NCI-H1105 treated with DMSO at 0.1 percent for 48 hours (cell line): Measurements from ENCODE around the gene TMX3.
A peak's percentile ranks its signal among the peaks of the same experiment; 100 is the strongest.

Experiments used
- DNase-seq: peaks from one replicate; lab custom pipeline; 2025; lab: John Stamatoyannopoulos, UW

The TMX3 gene

DNA sequence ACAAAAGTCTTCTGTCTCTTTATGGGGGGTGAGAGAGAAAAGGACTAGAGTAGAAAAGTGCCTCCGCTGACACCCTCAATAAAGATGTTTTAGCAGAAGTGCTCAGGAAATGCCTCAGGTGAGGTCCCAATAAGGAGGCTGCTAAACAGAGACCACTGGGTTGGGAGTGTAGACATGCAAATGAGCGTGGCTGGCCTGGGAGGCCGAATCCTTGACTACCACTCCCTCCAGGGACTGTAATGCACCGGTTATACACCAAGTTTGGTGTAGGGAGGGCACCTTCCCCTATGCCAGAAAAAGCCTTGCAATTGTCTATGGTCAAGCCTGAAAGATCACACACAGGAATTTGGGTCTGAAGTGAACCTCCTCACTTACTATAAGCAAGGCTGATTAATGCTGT is 1.8 kb downstream of the TMX3 start:
- DNase-seq, result no peak

DNA sequence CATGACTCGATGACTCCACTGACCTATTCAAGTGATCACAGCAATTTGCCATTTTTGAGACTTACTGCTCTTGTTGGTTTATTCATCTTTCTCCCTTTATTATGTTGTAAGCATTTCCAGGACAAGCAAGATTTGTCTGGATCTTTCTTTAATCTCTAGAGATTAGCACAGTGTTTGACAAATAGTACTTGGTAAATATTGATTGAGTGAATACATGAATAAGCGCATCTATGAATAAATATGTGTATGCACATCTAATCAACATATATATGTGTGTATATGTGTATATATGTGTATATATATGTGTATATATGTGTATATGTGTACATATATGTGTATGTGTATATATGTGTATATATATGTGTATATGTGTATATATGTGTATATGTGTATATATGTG is 7.3 kb downstream of the TMX3 start:
- DNase-seq, result no peak

DNA sequence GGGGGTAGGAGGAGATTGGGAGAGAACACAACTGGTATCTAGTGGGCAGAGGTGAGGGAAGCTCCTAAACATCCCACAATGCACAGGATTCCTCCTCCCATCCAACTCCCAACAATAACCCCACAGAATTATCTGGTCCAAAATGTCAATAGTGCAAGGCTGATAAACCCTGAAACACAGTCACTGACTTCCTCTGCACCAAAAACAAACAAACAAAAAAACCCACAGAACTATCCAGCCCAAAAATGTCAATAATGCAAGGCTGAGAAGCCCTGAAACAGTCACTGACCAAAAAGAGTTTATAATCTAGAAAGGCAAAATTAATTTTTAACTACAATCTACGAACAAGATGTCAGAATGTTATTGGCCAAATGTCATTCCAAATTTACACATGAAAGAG is 9.8 kb downstream of the TMX3 start:
- no peak for DNase-seq

DNA sequence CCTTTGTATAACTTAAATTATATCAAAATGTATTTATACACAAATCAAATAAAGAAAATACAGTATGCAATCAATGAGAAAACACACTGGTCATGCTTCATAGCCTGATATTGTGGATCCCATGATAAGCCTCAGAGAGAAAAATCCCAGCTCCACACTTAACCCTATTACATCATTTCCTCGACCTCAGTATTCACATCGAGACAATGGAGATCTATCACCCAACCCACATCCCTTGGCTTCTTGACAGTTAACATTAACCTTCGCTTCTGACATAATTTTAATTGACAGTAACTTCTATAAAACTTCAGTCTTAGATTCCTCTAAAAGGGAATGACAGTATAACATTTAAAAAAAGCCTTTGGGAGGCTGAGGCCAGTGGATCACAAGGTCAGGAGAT is 11.6 kb downstream of the TMX3 start:
- DNase-seq, result no peak

DNA sequence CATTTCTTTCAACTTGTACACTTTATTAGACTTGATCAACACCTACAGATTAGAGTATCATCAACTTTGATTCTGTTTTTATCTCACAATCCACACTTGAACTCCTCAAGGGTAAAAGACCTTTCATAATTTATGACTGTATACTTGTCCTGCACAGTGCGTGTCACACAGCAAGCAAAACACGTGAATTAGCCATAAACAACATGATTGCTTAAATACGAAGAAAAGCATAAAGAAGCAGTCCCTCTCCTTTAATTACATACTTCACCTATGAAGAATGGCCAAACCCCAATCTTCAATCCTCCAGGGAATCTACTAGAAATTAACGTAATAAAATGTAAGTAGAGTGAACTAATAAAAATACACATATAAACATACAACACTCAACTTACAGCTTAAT is 13.6 kb downstream of the TMX3 start:
- DNase-seq, result no peak

DNA sequence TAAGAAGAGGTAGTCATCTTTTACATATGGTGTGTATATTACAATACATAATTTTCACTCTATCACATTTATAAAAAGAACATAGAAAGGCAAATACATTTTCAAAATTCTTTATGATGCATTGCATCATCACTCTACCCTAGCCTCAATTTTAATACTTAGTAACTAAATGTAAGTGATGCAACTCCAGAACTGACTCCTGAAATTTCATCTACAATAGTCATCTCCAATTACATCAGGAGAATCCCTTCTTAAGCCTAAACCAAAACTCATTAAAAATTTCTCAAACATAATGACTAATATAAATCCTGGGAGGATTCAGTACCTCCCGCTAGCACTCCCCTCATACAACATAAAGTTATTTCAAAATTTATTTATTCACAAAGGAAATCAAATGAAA is 15.9 kb downstream of the TMX3 start:
- DNase-seq, result no peak

DNA sequence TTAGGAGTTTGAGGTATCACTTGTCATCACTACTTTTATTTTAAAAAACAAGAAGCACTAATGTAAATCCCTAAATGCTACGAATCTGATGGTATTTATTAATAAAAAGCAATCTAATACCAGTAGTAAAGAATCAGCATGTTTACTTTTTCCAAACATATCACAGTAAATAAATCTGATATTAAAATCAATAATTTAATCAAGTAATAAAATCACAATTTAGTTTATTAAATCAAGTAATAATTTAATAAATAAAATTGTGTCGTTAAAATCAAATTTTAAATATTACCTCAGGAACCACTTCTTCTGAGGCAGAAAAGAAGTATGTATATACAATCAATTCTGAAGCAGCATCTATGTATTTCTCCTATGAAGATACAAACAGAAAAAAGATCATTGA is 18.0 kb downstream of the TMX3 start:
- DNase-seq, result no peak

DNA sequence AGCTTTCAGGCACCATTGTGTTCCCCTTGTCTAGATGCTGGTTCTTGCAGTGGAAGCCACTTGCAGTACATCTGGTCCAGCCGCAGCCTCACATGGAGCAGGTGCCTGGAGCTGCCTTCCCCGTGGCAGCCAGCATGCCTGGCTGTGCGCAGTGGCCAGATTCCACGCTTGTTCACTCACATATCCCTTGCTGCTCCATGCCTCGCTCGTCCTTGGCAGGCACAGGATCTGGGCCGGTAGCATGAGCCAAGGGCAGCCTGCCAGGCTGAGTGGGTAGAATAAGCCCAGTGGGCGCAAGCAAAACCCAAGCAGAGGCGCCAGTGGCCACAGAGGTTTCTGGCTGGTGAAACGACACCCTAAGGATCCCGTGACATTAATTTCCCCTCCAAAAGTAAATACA is 20.6 kb downstream of the TMX3 start:
- no peak for DNase-seq

DNA sequence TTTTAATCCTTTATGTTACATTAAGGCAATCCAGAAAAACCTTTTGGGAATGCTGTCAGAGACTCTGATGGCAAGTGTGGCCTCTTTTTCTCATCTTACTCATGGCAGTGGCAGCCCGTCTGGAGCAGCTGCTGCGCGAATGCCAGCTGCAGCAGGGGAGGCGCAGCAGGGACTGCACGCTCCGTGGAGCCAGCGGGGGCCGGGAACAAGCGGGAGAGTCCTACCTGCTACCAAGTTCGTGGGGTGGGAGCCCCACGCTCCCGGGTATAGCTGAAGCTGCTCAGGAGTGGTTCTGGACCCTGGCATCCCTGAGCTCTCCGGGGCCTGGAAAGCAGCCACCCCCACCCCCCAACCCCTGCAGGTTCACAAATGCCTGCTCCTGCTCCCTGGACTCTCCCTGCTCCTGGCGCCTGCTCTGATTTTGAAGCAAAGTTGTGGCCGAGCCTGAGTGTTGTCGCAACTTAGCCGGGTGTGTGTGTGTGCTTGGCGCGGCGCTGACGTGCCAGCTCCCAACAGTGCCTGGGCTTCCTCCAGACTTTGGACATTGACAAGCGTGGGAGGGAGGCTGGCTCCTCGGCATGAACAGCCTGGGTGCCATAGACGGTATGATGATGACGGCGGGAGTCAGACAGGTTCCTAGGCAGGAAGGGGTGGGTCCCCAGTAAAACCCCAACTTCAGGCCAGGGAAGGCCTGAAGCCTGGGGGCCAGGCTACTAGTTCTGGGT is 21.7 kb downstream of the TMX3 start:
- DNase-seq, result no peak

DNA sequence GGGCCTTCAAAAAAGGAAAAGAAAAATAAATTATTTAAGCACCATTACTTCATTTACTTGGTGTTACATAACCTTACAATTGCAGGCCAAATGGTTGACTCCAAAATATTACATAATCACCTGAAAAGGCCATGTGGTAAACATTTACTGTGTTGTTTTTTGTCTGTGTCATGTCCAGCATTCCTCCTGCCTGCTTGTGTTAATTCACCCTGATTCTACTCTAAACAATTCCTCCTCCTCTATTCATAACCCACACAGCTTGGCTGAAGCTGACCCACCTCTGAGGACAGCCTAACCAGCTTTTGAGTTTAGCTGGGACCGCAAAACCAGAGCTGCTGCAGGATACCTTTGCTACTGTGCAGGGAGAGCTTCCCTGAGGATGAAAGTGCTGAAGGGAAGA is 35.4 kb downstream of the TMX3 start:
- no peak for DNase-seq

DNA sequence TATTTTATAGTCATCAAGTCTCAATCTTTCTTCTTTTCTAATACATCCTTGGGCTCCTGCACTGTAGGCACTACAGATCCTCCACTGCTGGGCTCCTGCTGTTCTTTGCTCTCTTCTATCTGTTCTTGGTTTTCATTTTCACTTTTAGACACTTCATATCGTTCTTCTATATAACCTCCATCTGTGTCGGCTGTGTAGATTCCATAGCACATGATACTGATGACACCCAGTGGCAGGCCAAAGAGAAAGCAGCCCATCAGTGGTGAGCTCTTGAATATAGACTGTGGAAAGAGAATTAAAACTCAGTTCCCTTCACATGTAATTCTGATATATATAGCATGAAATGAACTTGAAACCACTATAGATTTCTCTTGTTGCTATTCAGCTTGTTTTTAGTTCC is 38.0 kb downstream of the TMX3 start:
- peak; percentile 4 for DNase-seq

DNA sequence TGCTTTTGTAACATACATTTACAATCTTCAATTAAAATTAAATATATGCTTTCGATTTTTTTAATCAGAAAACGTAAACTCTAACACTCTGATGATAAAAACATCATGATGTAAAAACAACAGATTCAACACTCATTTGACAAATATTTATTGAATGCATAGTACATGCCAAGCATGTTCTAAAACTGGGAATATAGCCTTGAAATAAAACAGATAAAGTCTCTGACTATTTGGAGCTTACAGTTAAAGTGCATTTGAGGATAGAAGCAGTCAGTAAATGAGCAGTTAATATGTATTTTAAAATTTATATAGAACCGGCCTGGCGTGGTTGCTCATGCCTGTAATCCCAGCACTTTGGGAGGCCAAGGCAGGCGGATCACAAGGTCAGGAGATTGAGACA is 47.8 kb downstream of the TMX3 start:
- DNase-seq, result no peak

DNA sequence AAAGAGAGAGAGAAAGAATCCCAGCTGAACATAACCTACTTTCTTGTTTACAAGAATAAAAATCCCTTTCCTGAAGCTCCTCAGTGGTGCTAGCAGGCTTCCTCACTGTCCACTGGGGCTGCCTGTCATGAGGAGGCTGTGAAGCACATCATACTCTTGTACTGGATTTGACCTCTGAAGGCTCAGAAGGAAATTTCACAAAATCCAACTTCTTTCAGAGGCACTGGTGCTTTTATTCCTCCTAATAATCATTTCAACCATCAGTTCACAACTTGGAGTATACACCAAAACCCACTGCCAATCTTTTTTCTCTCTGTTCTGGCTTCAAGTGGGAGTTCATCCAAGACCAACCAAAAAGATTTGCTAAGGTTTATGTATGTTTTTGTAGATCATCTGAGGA is 48.5 kb downstream of the TMX3 start:
- no peak for DNase-seq

DNA sequence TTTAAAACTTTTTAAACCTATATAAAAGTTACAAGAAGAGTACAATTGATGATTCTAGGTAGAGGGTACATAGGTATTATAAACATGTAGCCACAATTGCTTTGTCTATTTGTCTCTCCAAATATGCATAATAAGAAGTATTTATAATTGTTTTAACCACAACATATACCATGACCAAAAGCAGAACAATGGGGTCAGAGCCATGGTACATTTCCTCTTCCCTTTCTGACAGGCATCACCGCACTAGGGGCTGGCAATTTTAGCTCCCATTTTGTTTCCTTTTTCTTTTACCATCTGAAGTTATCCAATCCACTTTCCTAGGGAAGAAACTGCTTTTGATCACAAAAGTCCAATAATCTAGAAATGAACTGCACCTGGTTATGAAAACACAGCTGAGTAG is 49.3 kb downstream of the TMX3 start:
- DNase-seq, result no peak

DNA sequence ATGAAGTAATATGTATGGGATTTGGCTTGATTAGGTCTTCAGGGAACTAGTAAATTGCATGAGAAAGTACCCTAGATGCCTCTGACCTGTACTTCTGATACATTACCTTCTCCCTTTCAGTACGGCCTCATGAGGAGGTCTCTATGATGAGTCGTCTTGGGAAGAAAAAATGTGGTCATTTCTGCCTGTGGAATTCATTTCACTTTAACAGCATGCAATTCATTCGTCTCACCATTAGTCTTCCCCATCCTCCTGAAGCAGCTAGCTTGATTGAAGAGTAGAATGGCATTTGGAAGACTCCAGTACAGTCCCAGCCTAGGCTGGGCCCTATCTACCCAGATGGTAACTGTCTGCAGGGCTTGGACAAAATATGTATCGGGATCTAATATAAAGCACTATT is 52.2 kb downstream of the TMX3 start:
- DNase-seq, result no peak

DNA sequence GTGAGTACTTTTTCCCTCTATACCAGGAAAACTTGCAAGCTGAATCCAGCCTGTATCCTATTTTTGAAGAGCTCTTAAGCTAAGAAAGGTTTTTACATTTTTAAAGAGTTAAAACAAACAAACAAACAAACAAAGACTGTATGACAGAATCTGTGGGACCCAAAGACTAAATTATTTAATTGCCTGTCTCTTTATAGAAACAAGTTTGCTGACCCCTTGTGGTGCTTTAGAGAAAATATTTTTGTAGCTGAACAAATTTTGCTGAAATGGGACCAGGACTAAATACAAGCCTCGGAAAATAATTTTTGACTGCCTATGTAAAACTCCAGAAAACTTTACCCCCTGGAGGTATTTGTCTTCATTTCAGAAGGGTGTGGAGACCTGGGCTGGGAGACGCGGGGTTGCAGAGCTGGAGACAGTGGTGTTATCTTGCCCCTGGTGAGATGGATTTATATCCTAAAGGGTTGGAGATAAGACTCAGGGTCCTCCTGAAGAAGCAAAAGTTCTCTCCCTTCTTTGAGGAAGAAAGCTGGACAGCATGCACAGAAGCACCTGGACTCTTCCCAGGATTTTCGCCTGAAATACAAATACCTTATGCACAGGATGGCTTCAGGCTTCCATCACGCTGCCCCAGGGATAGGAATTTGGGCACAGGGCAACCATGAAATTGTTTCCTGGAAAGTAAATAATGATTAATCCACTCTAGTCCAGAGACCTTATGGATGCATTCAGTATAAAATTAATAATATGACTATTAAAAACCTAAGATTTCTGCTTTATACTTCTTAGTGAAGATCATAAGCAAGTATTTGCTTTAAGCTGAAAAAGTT is 54.3 kb downstream of the TMX3 start:
- peak; percentile 70 for DNase-seq

DNA sequence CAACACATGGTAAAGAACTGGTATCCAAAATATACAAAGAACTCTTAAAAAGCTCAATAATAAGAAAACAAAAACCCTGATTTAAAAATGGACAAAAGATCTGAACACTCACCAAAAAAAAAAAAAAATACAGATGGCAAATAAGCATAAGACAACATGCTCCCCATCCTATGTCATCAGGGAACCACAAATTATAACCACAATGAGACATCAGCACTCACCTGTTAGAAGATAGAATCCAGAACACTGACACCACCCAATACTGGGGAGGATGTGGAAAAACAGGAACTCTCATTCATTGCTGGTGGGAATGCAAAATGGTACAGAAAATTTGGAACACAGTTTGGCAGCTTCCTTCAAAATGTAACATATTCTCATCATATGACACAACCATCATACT is 66.7 kb downstream of the TMX3 start:
- DNase-seq, result no peak

DNA sequence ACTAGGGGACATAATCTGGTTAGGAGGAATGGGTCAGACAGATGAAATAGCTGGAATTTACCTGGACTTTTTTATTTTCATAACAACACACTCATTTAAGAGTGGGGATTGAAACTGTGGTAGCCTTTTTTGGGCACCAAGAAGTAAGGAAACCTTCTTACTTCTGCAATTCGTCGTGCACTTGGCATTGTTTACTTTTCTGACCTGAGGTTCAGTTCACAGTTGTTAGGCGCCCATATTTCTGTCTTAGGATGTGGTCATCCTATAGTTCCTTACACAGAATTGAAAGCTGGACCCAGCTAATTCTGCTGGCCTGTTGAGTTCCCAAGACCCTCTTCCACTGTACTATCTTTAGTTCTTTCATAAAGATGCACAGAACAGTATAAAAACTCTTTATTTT is 72.9 kb downstream of the TMX3 start:
- no peak for DNase-seq

DNA sequence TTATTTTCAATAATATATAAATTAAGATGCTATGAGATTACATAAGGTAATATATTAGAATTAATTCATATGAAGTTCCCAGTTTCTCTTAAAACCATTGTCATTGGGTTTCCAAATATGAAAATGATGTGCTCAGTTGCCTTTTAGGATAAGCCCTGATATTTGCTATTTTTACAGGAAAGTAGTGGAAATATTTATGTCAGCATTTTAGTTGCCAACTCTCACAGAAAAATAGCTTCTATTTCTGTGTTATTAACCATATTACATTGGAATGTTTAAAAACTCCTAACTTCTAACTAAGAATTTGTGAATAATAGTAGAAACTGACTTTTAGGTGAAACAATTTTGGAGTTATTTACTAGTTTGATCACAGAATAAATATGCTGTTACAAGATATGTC is 74.0 kb downstream of the TMX3 start:
- no peak for DNase-seq

DNA sequence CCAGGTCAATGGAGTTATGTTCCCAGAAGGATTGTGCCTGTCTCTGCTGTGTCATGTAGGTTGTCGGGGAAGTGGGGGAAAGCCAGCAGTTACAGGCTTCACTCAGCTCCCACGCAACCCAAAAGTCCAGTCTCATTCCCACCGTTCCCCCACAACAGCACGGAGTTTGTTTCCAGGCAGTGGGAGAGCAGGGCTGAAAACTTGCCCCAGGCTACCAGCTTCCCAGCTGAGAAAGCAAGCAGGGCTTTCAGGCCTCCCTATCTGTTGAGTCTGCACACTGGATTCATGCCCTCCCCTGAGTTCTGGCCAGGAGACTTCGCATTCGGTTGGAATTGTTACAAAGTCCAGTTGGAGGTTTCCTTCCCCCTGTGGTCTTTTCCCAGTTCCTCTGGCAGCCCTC is 76.3 kb downstream of the TMX3 start:
- DNase-seq, result no peak

DNA sequence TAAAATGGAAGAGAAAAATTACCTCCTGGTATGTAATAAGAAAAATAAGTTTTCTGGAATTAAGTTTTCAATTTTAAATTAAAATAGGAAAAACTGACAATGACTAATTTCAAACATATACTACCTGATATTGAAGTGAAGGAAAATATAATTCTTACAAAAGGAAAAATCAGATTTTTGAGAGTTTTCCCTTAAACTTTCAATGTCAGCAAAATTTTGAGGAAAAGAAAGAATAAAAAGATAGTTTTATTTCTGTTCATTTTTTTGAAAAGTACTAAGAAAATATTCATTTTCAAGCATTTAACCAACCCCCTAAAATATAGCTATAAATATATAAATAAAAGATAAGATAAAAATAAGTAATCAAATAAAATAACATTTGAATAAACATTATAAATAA is 87.1 kb downstream of the TMX3 start:
- no peak for DNase-seq
